ENCODE results near the gene KANK4.

Gene KANK4

DNA sequence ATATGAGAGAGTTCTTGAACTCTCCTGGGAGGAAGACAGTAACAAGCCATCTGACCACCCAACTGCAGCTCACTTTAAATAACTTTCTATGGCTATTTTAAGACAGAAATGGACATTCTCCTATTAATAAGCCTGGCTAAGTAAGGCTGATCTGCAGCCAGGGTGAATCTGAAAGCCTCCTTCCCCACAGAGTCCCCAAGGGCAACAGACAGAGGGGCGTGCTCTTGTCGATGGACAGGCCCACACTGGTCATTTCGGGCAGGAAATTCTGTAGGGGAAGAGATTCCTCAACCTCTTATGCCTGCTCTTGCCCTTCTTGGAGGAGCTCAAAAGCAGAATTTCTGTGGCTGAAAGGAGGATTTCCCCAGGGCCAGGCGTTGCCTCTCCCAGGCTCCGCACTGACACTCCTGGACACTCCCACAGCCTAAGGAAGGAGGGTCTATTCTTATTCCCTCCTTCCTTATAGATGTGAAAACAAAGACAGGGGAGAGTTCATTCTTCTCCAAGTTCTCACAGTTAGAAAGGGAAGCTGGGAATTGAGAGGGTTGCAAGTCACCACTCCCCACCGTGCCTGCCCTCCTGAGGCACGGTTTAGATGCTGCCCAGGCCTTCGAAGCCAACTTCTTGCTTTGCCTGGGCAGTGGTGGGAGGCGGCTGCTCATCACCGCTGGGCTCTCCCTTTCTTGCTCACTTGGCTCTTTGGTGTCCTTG lies 17.9 kb upstream of the KANK4 start:
- no peak for DNase-seq

GRCh38 chr1:62336638-62336994 lies 17.4 kb upstream of the KANK4 start:
- no peak for DNase-seq

GRCh38 chr1:62335656-62336055 lies 16.4 kb upstream of the KANK4 start:
- DNase-seq = no peak

- DNase-seq = no peak
Observed at GRCh38 chr1:62334434-62334985, 15.3 kb upstream of the KANK4 start.

DNA sequence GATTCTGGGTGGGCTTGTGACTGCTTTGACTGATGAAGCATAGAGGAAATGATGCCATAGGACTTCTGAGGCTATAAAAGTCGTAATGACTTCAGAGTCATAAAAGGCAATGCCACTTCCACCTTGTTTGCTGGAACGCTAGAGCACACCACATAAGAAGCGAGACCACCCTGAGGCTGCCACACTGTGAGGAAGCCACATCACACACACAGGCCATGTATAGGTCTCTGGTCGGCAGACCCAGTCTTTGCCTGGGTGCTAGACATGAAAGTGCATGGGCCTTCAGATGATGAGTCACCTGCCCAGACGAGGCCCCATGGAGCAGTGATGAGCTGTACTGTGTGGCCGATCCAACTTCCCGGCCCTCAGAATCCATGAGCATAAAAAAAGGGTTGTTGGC lies 14.2 kb upstream of the KANK4 start:
- DNase-seq = no peak

DNA sequence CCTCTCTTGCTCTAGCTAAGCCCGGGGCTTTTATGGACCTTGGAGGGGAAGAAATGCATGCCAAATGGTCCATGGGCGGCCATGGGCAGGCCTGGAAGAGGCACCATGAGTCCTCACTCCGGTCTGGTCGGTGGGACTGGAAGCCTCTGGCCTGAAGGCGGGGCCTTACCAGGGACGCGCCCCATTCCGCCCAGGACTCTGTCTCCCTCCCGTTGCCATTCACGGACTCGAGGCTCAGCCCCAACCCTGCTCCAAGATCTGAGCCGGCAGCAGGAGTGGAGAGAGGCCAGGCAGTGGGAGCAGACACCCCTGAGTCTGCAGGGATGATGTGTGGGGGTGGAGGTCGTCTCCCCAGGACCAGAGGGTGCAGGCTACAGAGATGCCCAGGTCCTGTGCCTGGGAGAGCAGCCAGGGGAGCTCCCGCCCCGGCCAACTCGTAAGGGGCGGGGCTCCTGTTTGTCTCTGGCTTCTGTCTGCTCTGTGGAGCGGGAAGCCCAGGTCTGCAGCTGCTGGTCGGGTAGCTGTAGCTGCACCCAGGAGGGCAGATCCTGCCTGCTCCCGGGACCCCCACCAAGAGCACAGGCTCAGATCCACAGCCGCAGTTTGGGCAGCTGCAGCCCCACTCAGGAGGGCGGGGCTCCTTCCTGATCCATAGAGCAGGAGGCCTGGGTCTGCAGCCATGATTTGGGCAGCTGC lies 8.3 kb upstream of the KANK4 start:
- DNase-seq = no peak

DNA sequence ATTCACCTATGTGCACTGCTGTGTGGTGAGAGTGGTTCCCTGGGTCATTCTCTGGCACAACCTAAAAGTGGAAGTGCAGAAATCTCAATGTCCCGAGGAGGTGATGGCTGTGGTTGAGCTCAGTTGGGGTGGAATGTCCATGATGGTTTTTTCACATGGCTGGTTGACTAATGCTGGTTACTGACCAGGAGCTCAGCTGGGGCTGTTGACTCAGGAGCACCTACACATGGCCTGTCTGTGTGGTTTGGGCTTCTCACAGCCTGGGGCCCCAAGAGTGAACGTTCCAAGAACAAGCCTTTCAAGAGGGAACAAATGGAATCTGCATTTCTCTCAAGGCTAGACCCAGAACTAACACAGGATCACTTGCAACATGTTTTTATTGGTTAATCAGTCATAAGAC lies 6.4 kb upstream of the KANK4 start:
- DNase-seq = no peak

DNA sequence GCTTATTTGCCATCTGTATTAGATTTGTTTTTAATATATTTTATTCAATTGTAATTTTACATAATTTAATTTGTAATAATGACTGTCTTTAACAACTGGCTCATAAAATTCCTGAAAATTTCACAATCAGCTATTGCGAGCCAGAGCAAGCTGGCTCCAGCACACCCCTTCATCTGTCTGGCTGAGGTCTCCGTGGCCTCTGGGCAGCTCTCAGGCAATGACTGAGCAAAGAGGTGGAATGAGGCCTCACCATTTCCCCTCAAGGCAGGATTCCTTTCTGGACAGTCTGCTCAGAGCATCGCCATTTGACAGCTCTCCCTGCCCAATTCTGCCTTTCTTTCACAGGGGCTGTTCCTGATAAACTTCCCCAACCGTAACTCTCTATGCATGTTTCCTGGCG lies 5.8 kb upstream of the KANK4 start:
- no peak for DNase-seq

DNA sequence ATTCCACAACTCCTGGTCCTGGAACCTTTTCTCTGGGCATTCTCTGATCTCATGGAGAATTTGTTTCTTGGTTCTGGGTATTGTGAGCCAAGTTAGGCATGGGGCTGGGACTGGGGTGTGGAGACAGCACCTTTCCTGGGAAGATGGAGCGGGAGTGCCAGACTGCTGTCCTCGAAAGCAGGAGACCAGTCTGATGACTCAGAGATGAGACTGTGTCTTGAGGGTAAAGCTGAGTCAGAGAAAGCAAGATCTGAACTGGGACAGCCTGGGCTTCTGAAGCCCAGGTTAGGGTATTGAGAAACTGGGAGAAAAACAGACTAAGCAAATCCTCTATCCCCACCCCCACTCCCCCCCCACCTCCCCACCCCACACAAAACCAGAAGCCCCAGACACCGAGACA lies 2.2 kb upstream of the KANK4 start:
- DNase-seq = no peak

- DNase-seq = no peak
Observed at GRCh38 chr1:62318320-62318755, 896 bp downstream of the KANK4 start.

DNA sequence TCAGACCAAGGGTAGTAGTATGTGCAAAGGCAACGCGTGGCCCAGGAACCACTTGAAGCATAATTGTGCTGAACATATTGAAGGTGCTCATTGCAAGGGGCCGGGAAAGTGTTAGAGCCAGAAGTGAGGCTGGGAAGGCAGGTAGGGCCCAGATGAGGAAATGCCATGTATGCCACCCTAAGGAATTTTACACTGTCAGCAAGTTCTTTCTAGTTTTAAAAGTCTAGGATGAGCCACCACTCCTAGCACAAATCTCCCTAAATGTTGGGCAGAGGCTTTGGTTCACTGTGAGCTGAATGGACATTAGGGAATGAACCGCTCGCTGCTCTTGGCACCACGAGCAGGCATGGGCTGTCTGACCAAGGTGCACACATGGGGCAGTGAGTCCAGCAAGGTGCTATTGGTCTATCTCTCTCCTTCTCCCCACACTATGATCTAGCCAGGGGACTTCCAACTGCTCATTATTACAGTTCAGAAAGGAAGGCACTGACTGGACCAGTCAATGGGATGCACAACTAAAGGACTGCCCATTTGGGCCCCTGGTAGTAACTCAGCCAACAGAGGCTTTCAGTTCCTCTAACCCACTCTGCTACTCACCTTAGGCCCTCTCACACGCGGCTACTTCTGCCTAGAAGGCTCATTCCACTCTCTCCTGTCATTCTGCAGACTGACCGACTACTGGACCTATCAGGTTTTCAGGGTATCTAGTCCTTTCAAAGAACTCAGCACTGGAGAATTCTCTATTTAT lies 2.0 kb downstream of the KANK4 start:
- DNase-seq = no peak

GRCh38 chr1:62316135-62316534 lies 3.1 kb downstream of the KANK4 start:
- no peak for DNase-seq

DNA sequence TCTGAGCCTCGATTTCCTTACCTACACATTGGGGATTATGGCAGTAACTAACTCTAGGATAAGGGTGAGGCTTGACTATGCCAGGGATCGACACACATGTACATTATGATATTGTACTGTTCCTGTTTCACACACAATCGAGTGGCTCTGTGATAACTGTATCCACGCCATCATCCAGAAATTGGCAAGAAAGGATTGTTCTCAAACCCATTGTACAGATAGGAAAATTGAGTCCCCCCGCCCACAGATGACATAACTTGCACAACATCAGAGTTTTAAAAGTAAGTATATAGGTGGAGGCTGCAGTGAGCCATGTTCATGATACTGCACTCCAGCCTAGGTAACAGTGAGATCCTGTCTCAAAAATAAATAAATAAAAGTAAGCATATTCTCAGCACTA lies 3.8 kb downstream of the KANK4 start:
- no peak for DNase-seq

GRCh38 chr1:62314454-62315350 lies 4.5 kb downstream of the KANK4 start:
- no peak for DNase-seq

DNA sequence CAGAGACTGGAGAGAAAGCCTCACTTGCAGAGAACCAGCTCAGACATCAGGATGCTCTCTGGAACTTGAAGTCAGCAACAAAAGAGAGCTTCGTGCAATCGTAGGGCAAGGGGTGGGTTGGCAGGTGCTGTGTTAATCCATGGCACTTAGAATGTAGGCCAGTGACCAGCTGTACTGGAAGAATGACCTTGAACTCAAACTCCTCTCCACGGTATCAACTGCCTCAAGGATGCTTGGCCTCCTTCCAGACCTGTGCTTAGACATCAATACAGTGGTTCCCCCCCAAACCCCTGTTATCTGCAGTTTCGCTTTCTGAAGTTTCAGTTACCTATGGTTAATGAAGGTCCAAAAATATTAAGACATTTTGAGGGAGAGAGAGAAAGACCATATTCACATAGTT lies 6.5 kb downstream of the KANK4 start:
- DNase-seq = no peak

DNA sequence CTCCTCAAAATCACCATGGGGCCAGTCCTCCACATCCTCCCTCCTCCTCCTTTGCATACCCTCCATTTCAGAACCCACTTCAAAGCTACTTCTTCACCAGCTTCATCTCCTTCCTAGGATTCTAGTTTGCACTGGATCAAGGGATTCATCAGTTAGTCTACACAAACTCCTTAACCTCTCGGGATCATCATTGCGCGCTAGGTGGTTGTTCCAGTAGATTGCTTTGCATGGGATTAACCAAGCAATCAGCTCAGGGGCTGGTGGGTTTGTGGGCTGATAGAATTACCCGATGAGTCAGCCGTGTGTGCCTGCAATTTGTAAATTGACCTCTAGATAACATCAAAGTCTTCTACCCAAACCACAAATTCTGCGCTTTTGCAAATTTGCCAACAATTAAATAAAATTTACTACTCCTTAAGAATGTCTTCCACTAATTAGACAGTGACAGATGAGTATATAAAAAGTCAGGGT lies 7.7 kb downstream of the KANK4 start:
- DNase-seq = no peak

DNA sequence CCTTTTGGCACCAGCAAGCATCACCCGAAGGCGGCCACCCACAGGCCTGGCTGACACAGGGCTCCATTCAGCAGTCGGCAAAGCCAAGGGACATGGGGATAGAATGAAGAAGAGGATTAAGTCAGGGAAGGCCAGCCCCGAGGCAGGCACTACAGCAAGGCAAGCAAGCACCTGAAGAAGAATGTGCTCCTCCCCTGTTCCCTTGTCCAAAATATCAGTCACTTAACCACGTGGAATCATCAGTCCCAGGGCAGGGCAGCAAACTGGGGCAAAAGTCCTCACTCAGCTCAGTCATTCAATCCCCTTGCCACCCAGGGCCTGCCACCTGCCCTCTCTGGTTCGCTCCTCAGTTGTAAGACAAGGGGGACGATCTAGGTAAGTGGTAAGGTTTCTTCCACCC lies 9.3 kb downstream of the KANK4 start:
- DNase-seq = no peak

GRCh38 chr1:62308606-62309005 lies 10.6 kb downstream of the KANK4 start:
- no peak for DNase-seq

- DNase-seq = no peak
Observed at GRCh38 chr1:62307895-62308492, 11.2 kb downstream of the KANK4 start.

DNA sequence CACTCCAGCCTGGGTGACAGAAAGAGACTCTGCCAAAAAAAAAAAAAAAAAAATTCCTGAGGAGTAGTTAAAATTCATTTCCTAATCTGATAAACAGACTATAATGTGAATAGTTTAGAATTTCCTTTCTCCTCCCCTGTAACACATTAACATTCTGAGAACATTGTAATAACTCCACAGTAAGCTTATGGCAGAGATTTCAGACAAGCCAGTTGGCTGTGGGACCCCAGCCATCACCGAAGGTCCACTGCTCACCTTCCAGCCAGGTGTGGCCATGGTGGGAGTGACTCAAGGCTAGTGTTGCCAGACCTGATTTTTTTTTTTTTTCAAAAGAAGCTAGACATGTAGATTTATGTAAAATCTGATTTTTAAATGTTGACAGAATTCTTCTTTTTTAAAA lies 11.8 kb downstream of the KANK4 start:
- no peak for DNase-seq

DNA sequence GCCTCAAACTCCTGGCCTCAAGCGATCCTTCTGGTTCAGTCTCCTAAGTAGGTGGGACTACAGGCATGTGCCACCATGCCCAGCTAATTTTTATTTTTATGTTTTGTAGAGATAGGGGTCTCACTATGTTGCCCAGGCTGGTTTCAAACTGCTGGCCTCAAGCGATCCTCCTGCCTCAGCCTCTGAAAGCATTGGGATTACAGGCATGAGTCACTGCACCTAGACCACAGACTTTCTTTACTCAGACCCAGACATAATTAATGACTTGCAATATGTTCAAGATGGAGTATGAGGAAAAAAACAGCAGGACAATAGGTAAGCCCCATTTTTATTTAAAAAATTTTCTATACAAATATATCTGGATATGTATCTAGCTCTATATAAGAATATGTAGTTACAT lies 13.2 kb downstream of the KANK4 start:
- no peak for DNase-seq

- DNase-seq = no peak
Observed at GRCh38 chr1:62304975-62305374, 14.3 kb downstream of the KANK4 start.

All from activated CD4-positive, alpha-beta T cell treated with anti-CD3 and anti-CD28 coated beads, Interleukin-2, amount 50 U/mL, for 4 hours (primary cell).